SK-N-SH (cell line): Measurements from ENCODE around the gene PPP1R3G. TPM values are rescaled to one million over a fixed set of nuclear protein-coding genes. Genes with fewer than 3 reads are reported as not detected.

Experiments
- CTCF ChIA-PET: fragments of 300-600, 350-600 bp; formaldehyde crosslinking; extraction: SDS; loops from one replicate; lab custom pipeline; 2021; lab: Yijun Ruan, JAX
- POLR2A ChIA-PET: fragments of 350-600 bp; sonication (Branson Sonifier 250); formaldehyde crosslinking; extraction: SDS; loops from one replicate; lab custom pipeline; 2020; ENCODE audit warnings: antibody characterized with exemption, inconsistent platforms; lab: Yijun Ruan, JAX
- DNase-seq: peaks from one replicate; pipeline ENCODE4 v3.0.0; 2012
- H2AFZ ChIP-seq: fragments of 200-600 bp; sonication (generic); 2 replicates; pipeline ENCODE4 v1.8.1; 2016; ENCODE audit warnings: antibody characterized with exemption, mild to moderate bottlenecking, low read depth
- H3F3A ChIP-seq: fragments of 200-600 bp; sonication (generic); replicated peaks from 2 replicates; pipeline ENCODE3; 2016; ENCODE audit warnings: antibody characterized with exemption, mild to moderate bottlenecking; ENCODE audit not compliant: insufficient read depth
- H3K27ac ChIP-seq, 2 experiments: fragments of 200-500 bp in 1 of 2; fragments of 200-600 bp in 1 of 2; sonication (Bioruptor generic) in 1 of 2; sonication (generic), shearing (Covaris generic) in 1 of 2; 2 replicates each; pipeline versions ENCODE4 v1.5.1 to v1.6.1; 2014 to 2016; ENCODE audit warnings: low read depth in 2 of 2, inconsistent platforms in 1 of 2, low read length in 1 of 2, mild to moderate bottlenecking in 1 of 2, mixed read lengths in 1 of 2
- H3K27me3 ChIP-seq: fragments of 200-600 bp; sonication (generic), shearing (Covaris generic); 2 replicates; pipeline ENCODE4 v1.6.1; 2016; ENCODE audit warnings: mixed run types; ENCODE audit not compliant: insufficient read depth
- H3K36me3 ChIP-seq, 2 experiments: fragments of 200-500 bp in 1 of 2; fragments of 200-600 bp in 1 of 2; sonication (Bioruptor generic) in 1 of 2; sonication (generic) in 1 of 2; replicated peaks in 1 of 2; 2 replicates each; pipeline versions ENCODE3 to v1.5.1; 2014 to 2016; ENCODE audit warnings: low read length in 1 of 2, mild to moderate bottlenecking in 1 of 2; ENCODE audit not compliant: insufficient read depth in 2 of 2, control insufficient read depth in 1 of 2
- H3K4me1 ChIP-seq, 2 experiments: fragments of 200-500 bp in 1 of 2; fragments of 200-600 bp in 1 of 2; sonication (Bioruptor generic) in 1 of 2; sonication (generic), shearing (Covaris generic) in 1 of 2; 2 replicates each; pipeline versions ENCODE4 v1.5.1 to v1.6.1; 2014 to 2016; ENCODE audit warnings: low read depth in 1 of 2, low read length in 1 of 2, mixed run types in 1 of 2; ENCODE audit not compliant: insufficient read depth in 2 of 2, control insufficient read depth in 1 of 2
- H3K4me2 ChIP-seq: fragments of 200-600 bp; sonication (generic), shearing (Covaris generic); 2 replicates; pipeline ENCODE4 v1.6.1; 2017; ENCODE audit warnings: mixed run types
- H3K4me3 ChIP-seq, 2 experiments: fragments of 200-500 bp in 1 of 2; fragments of 200-600 bp in 1 of 2; sonication (Bioruptor generic) in 1 of 2; sonication (generic), shearing (Covaris generic) in 1 of 2; 2 replicates each; pipeline versions ENCODE4 v1.5.1 to v1.8.1; 2014 to 2016; ENCODE audit warnings: low read depth in 2 of 2, inconsistent platforms in 1 of 2, low read length in 1 of 2, mild to moderate bottlenecking in 1 of 2, mixed read lengths in 1 of 2, moderate library complexity in 1 of 2
- H3K79me2 ChIP-seq: fragments of 200-600 bp; sonication (generic); 2 replicates; pipeline ENCODE4 v1.8.1; 2017; ENCODE audit warnings: mild to moderate bottlenecking; ENCODE audit not compliant: insufficient read depth
- H3K9ac ChIP-seq: fragments of 200-600 bp; sonication (generic); 2 replicates; pipeline ENCODE4 v1.6.1; 2017; ENCODE audit warnings: mixed run types
- H3K9me2 ChIP-seq: fragments of 200-600 bp; sonication (generic); 2 replicates; pipeline ENCODE4 v1.6.1; 2017; ENCODE audit warnings: mixed run types
- H3K9me3 ChIP-seq: fragments of 200-600 bp; sonication (generic); 2 replicates; pipeline ENCODE4 v1.6.1; 2017; ENCODE audit warnings: mixed run types, mild to moderate bottlenecking, moderate library complexity
- H4K20me1 ChIP-seq: fragments of 200-600 bp; sonication (generic); 2 replicates; pipeline ENCODE4 v1.6.1; 2017; ENCODE audit warnings: mild to moderate bottlenecking, mixed run types; ENCODE audit not compliant: insufficient read depth
- ELF1 ChIP-seq: IDR thresholded peaks from 2 replicates; pipeline ENCODE4 v1.4.0; 2012
- FOSL2 ChIP-seq: IDR thresholded peaks from 2 replicates; pipeline ENCODE4 v1.4.0; 2012; ENCODE audit warnings: low read depth, mild to moderate bottlenecking, moderate library complexity, borderline replicate concordance
- FOXJ3 ChIP-seq: sonication (generic); formaldehyde crosslinking; IDR thresholded peaks from 2 replicates; pipeline ENCODE4 v1.5.1; 2020; ENCODE audit warnings: mild to moderate bottlenecking, missing genetic modification reagents
- FOXM1 ChIP-seq: IDR thresholded peaks from 2 replicates; pipeline ENCODE4 v1.4.0; 2012; ENCODE audit warnings: low read depth, mild to moderate bottlenecking
- JUND ChIP-seq: IDR thresholded peaks from 2 replicates; pipeline ENCODE4 v1.4.0; 2012
- MEF2A ChIP-seq: IDR thresholded peaks from 2 replicates; pipeline ENCODE4 v1.4.0; 2012; ENCODE audit warnings: low read depth, borderline replicate concordance
- RCOR1 ChIP-seq: fragments of 150-350 bp; IDR thresholded peaks from 2 replicates; pipeline ENCODE4 v1.6.1; 2017; ENCODE audit warnings: antibody characterized with exemption, low read length
- RFX5 ChIP-seq: IDR thresholded peaks from 2 replicates; pipeline ENCODE4 v1.6.1; 2012; ENCODE audit warnings: mild to moderate bottlenecking, improper control_type of control experiment, low read length
- SMC3 ChIP-seq: IDR thresholded peaks from 2 replicates; pipeline ENCODE4 v1.6.1; 2012; ENCODE audit warnings: low read depth, low read length, improper control_type of control experiment
- TCF12 ChIP-seq: IDR thresholded peaks from 2 replicates; pipeline ENCODE4 v1.4.0; 2012
- YY1 ChIP-seq: IDR thresholded peaks from 2 replicates; pipeline ENCODE4 v1.4.0; 2012; ENCODE audit warnings: low read depth, mild to moderate bottlenecking
- WGBS: methylation state at CpG from one replicate; pipeline ENCODE4 v1.1.6; 2017; ENCODE audit warnings: low lambda C conversion rate; 5-methylcytosine and 5-hydroxymethylcytosine counted together
- polyA plus RNA-seq, 3 experiments: library from polyadenylated mRNA; depleted of rRNA; stranded (reverse); fragments of >200 nt; gene quantifications; 2 replicates each; pipeline ENCODE4 v1.2.3, GENCODE V29; 2012
- TF ChIP-seq, protein P1 (sequence below): IDR thresholded peaks from 2 replicates; pipeline ENCODE4 v1.4.0; 2012; ENCODE audit warnings: low read depth
- TF ChIP-seq, protein P2 (sequence below): IDR thresholded peaks from 2 replicates; pipeline ENCODE4 v1.6.1; 2012; ENCODE audit warnings: mild to moderate bottlenecking, low read depth, low read length, moderate library complexity
- TF ChIP-seq, protein P3 (sequence below): IDR thresholded peaks from 2 replicates; pipeline ENCODE4 v1.4.0; 2012; ENCODE audit warnings: low read depth, borderline replicate concordance
- TF ChIP-seq, protein P4 (sequence below): IDR thresholded peaks from 2 replicates; pipeline ENCODE4; 2012

PPP1R3G gene
- polyA plus RNA-seq, 1 of the 3 experiments (the other 2 are of a cell fraction): 0.10 TPM

DNA sequence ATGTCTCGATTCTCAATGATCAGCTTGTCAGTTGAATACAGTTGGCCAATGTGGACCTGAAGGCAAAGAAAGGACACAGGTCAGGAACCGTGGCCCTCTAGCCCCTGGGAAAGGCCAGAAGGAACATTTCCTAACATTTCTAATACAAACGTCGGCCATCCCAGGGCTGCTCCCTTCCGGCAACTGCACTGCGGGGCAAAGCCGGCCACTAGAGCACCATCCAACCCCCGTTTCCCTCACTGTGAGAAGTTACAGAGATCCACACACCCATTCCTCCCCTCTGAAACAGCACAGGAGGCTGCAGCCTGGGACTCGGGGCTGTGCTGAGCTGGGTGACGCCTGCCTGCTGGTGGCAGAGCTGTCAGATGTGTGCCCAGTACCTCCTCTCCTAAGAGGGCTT is 24.3 kb downstream of the PPP1R3G start:
- H3K4me1 ChIP-seq: no peaks in the 10 kb centered on the region; a peak in 1 of 4 replicates
- H3K9me3 ChIP-seq: no peaks in the 10 kb centered on the region
- no peaks in the 10 kb centered on the region for H3K79me2 ChIP-seq
- DNase-seq: no peak
- ChIA-PET CTCF (no interaction called here), POLR2A (no interaction called here)
- 0 out of 2 replicates have a peak, but pooled peaks cover 8% of the 10 kb centered on the region for H4K20me1 ChIP-seq
- no peak overlapping the region for H3K27ac ChIP-seq
- peaks cover 5% of the 10 kb centered on the region for H3F3A ChIP-seq
- H3K9me2 ChIP-seq: no peaks in the 10 kb centered on the region
- peaks cover 0 to 3% of the 10 kb centered on the region in 2 experiments for H3K36me3 ChIP-seq
- TF ChIP-seq, protein P1, sequence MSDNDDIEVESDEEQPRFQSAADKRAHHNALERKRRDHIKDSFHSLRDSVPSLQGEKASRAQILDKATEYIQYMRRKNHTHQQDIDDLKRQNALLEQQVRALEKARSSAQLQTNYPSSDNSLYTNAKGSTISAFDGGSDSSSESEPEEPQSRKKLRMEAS: no peak
- TF ChIP-seq SMC3 (no peak), FOSL2 (no peak), ELF1 (no peak), RCOR1 (no peak), MEF2A (no peak), FOXM1 (no peak), RFX5 (no peak), FOXJ3 (no peak), TCF12 (no peak), YY1 (no peak), JUND (no peak)
- TF ChIP-seq, protein P2, sequence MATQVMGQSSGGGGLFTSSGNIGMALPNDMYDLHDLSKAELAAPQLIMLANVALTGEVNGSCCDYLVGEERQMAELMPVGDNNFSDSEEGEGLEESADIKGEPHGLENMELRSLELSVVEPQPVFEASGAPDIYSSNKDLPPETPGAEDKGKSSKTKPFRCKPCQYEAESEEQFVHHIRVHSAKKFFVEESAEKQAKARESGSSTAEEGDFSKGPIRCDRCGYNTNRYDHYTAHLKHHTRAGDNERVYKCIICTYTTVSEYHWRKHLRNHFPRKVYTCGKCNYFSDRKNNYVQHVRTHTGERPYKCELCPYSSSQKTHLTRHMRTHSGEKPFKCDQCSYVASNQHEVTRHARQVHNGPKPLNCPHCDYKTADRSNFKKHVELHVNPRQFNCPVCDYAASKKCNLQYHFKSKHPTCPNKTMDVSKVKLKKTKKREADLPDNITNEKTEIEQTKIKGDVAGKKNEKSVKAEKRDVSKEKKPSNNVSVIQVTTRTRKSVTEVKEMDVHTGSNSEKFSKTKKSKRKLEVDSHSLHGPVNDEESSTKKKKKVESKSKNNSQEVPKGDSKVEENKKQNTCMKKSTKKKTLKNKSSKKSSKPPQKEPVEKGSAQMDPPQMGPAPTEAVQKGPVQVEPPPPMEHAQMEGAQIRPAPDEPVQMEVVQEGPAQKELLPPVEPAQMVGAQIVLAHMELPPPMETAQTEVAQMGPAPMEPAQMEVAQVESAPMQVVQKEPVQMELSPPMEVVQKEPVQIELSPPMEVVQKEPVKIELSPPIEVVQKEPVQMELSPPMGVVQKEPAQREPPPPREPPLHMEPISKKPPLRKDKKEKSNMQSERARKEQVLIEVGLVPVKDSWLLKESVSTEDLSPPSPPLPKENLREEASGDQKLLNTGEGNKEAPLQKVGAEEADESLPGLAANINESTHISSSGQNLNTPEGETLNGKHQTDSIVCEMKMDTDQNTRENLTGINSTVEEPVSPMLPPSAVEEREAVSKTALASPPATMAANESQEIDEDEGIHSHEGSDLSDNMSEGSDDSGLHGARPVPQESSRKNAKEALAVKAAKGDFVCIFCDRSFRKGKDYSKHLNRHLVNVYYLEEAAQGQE: no peak
- TF ChIP-seq, protein P3, sequence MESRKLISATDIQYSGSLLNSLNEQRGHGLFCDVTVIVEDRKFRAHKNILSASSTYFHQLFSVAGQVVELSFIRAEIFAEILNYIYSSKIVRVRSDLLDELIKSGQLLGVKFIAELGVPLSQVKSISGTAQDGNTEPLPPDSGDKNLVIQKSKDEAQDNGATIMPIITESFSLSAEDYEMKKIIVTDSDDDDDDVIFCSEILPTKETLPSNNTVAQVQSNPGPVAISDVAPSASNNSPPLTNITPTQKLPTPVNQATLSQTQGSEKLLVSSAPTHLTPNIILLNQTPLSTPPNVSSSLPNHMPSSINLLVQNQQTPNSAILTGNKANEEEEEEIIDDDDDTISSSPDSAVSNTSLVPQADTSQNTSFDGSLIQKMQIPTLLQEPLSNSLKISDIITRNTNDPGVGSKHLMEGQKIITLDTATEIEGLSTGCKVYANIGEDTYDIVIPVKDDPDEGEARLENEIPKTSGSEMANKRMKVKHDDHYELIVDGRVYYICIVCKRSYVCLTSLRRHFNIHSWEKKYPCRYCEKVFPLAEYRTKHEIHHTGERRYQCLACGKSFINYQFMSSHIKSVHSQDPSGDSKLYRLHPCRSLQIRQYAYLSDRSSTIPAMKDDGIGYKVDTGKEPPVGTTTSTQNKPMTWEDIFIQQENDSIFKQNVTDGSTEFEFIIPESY: no peak
- TF ChIP-seq, protein P4, sequence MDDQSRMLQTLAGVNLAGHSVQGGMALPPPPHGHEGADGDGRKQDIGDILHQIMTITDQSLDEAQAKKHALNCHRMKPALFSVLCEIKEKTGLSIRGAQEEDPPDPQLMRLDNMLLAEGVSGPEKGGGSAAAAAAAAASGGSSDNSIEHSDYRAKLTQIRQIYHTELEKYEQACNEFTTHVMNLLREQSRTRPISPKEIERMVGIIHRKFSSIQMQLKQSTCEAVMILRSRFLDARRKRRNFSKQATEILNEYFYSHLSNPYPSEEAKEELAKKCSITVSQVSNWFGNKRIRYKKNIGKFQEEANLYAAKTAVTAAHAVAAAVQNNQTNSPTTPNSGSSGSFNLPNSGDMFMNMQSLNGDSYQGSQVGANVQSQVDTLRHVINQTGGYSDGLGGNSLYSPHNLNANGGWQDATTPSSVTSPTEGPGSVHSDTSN: no peak
- WGBS: 98% methylated on average over 6 of the region's 10 CpGs
- no peak overlapping the region for H3K9ac ChIP-seq
- H3K4me3 ChIP-seq: no peak overlapping the region
- H3K27me3 ChIP-seq: no peaks in the 10 kb centered on the region
- no peak overlapping the region for H3K4me2 ChIP-seq
- no peak overlapping the region for H2AFZ ChIP-seq
